Activated T-cell treated with anti-CD3 and anti-CD28 coated beads for 4 hours (primary cell): ENCODE results near the gene HSPA1B.
A peak's percentile ranks its signal among the peaks of the same experiment; 100 is the strongest.
"Not testable (repeated sequence)": the region's sequence is repeated elsewhere in the genome, so short reads cannot be mapped to it uniquely, and the experiment has no call there.

Experiments
- DNase-seq: peaks from one replicate; pipeline ENCODE4 v3.0.0-alpha.2; 2020

The HSPA1B gene

DNA sequence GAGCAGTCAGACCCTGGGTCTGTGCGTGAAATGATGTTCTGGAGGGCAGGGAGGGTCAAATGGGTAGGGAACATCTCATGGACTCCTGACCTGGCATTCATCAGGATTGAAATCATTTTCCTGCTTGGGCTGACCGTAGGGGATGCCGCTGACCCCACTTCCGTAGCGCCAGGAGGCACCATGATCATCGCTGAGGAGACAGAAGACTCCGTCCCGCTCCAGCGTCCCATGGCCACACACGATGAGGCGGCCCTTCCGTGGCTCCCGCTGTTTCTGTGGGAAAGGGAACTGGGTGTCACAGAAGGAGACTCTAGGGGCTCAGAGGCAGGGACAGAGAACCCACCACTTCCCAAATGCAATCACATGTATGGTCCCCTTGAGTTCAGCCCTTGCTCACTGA is 32.8 kb downstream of the HSPA1B start:
- DNase-seq = no peak

- no peak for DNase-seq
Measured at GRCh38 chr6:31861150-31861549, 33.6 kb downstream of the HSPA1B start.

DNA sequence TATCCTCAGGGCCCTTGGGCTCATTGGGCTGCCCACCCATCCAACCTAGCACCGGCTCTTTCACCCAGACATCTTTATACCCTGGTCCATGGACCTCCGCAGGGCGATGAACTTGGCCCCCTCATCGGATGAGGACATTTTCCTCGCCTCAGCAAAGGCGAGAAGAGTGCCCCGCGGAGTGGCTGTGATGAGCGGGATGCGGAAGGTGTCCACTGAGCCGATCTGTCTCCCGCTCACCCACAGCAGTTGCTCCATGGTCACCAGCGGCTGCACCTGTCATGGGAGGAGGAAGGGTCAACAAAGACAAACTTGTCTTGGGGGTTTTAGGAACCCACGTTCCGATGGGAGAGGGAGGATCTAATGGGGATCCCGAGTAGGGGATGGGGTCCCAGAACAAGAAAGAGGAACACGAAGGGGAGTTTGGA is 34.4 kb downstream of the HSPA1B start:
- DNase-seq = no peak

GRCh38 chr6:31862344-31863235 is 35.1 kb downstream of the HSPA1B start, which contains the start of gene NEU1:
NEU1 (minus strand) TSS chr6:31862821; CDS start chr6:31862776, 45 bp downstream.
- peak; percentile 98 for DNase-seq

DNA sequence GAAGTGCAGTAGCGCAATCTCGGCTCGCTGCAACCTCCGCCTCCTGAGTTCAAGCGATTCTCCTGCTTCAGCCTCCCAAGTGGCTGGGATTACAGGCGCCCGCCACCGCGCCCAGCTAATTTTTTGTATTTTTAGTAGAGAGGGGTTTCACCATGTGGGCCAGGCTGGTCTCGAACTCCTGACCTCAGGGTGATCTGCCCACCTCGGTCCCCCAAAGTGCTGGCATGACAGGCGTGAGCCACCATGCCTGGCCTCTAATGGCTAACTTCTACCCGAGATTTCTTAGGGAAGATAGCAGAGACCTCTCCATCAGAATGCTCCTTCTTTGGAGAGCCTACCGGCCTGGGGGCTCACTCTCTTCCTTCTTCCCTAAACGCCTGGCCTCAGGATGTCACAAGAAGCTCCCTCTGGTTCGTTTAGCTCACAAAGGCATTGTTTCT is 36.6 kb downstream of the HSPA1B start:
- DNase-seq = not testable (repeated sequence)

DNA sequence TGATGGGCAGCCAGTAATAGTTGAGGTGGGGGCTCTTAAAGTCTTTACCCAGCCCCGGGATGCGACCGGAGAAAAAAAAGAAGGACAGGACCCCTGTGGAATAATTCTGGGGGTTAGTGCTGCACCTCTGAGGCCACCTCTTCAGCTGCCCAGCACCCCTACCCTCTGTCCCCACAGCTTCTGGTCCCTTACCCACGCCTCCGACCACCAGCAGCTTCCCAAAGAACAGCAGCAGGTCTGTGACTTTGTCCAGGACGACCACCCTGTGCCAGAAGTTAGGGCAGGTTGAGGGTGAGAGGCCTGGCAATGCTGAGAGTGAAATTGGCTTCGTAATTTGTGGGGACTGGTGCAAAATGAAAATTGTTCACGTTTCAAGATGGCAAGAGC is 37.3 kb downstream of the HSPA1B start:
- no peak for DNase-seq

DNA sequence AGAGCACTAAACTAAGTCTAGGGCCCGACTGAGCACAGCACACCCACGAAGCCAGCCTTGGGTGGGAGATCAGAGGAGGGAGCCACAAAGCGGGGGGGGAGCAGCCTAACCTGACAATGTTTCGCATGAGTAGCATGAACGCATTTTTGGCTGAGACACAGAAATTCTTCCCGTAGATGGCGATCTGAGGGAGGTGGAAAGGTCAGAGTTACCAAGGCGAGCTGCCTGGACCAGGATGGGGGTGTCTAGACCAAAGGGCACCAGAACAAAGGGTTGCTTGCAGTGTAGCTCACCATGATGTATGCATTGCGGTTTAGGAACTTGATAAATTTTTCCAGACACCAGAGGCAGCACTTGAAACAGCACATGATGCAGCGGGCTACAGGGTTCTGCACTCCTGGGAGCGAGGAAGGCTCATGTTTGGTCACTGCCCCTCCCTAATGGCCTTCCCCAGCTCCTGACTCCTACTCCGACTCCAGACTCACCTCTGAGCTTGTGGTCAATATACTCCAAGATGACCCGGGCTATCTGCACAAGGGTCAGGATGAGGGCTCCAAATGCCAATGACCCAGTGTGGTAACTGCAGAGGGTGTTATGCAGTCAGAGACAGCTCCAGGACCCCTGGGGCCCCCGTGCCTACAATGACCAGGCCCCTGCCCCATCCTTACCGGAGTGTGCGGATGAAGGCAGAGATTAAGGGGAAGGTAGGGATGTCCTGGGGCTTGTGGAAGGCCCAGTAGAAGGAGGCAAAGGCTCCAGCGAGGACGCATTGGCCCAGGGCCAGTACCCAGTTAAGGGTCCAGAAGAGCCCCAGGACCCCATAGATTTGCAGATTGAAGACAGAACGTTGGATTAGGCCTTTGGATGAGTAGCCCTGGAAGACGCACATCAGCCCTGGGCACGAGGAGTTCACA is 37.9 kb downstream of the HSPA1B start:
- no peak for DNase-seq

DNA sequence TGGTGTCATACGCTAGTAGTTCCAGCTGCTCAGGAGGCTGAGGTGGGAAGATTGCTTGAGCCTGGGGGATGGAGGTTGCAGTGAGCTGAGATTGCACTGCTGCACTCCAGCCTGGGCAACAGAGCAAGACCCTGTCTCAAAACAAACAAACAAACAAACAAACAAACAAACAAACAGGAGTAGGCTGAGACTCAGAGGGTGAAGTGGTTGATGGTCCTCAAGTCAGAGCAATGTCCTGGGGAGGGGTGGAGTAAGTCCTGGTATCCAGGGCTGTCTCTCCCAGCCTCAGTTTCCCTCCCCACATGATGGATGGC is 41.1 kb downstream of the HSPA1B start:
- DNase-seq = not testable (repeated sequence)

GRCh38 chr6:31869343-31869742 is 41.8 kb downstream of the HSPA1B start:
- no peak for DNase-seq

DNA sequence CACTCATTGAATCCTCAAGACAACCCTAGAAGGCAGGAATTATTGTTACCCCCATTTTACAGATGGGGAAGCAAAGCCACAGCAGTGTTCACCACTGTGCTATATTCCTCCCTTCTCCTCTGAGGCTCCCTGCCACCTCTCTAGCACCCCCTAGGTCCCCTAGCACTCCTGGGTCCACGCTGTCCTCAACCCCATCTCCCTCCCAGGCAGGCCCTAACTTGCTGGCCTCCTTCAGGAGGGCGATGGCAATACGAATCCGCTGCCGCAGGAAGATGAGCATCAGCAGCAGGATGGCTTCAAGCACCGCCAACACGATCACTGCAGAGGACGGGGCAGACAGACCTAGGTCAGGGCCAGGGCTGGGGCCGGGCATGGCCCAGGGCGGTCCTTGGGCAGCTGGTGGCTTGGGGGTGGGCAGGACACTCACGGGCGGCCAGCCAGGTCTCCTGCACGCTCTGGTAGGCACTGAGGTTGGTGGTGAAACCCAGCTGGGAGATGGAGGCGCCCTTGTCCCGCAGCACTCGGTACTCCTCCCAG is 42.9 kb downstream of the HSPA1B start:
- DNase-seq = no peak

DNA sequence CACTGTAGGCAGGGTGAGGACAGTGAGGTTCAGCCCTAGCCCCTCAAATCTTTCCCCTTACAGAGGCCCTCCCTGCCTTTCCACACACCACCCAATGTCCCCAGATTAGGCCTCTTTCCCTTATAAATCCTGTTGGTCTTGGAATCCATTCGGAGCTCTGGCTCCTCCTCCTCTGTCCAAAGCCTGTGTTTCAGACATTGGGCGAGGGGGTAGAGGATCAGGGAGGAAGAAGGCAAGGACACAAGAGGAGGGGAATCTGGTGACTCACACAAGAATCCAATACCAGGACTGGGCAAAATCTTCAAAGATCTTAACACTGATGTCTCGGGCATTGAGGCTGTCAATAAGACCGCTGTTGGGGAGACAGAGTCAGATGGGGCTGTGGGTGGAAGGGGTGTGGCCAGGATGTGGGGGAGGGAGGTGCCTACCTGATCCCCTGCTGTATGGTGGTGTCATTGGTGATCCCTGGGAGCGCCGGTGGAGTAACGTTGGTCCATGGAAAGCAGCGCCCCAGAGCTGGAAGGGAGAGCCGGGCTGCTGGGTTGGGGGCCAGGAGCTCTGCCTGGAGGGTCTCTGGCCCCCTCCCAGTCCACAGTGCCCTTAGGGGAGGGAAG is 43.6 kb downstream of the HSPA1B start:
- no peak for DNase-seq

DNA sequence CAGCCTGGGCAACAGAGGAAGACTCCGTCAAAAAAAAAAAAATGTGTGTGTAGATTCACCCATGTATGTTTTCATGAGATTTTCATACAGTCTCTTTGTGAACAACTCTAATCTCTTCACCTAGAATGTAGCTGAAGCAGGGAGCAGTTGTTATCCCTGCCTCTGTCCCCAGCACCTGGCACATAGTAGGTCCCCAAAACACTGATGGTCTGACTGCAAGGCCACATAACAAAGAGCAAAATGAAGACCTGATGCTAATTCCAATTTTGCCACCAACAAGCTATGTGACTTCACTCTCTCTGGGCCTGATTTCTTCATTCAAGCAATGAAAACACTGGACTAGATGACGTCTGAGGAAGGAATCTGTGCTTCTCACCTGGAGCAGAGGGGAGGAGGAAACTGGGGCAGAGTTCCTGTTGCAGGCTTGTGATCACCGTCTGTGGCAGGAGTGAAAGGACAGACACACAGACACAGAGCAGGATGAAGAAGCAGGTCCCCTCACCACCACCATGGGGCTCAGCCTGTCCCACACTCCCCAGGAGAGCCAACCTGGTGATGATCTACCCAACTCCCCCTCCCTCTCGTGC is 46.6 kb downstream of the HSPA1B start:
- no peak for DNase-seq

DNA sequence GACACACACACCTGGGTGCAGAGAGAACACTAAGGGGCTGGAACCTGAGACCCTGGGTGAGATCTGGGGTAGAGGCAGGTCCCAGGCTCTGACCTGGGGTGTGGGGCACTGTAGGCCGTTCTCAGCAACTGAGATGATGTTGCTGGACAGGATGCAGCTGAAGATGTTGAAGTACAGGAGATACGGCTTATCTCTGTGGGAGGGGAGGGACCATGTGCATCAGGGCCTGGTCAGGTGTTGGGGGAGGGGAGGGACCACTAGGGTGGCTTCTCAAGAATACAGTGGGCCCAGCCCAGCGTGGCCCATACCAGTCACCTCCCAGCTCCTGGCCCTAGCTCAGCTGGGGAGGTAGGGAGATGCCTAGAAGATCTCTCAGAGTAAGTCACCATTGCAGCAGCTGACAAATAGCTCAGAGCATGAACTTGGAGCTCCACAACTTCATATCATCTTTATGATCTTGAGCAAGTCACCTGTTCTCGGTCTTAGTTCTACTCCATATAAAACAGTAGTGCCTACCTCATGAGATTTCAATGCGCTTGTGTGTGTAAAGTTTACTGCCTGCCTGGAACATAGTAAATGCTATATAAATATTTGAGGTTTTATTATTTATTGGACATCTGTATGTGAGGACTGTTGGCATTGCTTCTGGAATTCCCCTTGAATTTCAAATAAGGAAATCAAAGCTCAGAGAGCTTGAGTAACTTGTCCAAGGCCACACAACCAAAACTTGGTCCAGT is 47.5 kb downstream of the HSPA1B start:
- DNase-seq = no peak

DNA sequence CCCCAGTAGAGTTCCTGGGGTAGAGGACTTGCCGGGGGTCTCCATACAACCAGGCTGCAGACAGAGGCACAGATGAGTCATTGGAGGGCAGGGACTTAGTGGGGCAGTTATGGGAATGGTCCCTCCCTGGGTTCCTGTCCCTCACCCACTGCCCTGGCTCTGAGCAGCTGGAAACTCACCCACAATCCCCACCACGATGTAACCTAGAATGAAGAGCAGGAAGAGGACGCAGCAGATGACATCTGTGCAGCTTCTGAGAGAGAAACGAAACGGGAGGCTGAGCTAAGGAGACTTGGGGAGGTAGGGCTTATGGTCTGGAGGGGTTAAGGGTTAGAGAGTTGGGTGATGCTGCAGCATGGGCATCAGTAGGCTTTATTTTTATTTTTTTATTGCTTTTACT is 48.3 kb downstream of the HSPA1B start:
- no peak for DNase-seq

- DNase-seq = no peak
Measured at GRCh38 chr6:31876357-31876756, 48.8 kb downstream of the HSPA1B start.

DNA sequence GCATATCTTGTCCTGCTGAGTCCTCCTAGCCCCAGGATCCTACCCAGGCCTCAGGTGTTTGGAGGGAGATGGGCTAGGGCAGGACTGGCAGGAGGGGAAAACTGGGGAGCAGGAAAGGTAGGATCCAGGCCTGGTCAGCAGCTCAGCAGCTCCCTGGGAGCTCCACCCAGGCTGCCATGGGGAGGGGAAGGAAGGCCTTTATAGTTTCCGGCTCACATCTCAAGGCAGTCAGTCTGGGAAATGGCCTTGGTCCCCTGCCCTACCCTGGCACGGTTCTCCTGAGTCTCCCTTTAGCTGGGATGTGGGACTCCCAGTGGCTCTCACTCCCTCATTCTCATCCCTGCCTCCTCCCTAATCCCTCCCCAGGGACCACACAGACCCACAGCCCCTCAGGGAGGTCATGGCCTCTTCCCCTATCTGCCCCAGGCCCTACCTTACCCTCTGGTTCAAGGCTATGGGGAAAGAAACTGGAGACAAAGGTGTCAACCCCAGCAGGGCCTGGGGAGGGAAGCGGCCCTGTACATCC is 49.6 kb downstream of the HSPA1B start:
- no peak for DNase-seq

GRCh38 chr6:31877651-31878161 is 50.2 kb downstream of the HSPA1B start:
- no peak for DNase-seq

DNA sequence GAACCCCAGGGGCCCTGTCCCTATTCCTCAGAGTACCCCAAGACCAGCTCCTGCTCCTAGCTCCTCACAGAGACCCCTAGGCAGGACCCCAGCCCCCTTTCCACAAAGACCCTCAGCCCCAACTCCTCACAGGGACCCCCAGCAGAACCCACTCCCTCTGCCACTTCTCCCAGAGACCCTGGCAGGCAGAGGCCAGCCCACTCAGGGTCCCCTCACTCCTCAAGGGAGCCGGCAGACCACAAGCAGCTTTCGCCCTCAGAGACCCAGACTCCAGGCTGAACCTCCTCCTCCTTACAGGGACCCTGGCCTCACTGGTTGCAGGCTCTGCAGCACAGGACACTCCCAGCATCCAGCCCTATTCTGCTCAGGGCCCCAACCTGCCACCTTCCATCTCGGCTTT is 50.7 kb downstream of the HSPA1B start:
- DNase-seq = no peak

GRCh38 chr6:31878726-31879125 is 51.2 kb downstream of the HSPA1B start, which contains the start of gene SLC44A4:
SLC44A4 (minus strand) TSS chr6:31878997; CDS start chr6:31878980, 17 bp downstream.
- no peak for DNase-seq

DNA sequence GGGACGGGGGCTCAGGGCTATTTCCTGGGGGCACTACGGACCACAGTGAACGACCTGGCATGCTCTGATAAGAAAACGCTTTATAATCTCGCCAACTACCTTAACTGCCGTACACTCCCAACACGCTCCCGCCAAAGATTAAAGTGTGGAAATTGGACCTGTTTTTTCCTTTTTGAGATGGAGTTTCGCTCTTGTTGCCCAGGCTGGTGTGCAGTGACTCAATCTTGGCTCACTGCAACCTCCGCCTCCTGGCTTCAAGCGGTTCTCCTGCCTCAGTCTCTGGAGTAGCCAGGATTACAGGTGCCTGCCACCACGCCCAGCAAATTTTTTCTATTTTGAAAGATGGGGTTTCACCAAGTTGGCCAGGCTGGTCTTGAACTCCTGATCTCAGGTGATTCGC is 51.6 kb downstream of the HSPA1B start:
- no peak for DNase-seq
